Brain microvascular endothelial cell (primary cell): Measurements from ENCODE around the gene ABCG8.

Source experiments
- DNase-seq: peaks from one replicate; pipeline ENCODE4 v3.0.0-alpha.2; 2020
- H3K27ac ChIP-seq: fragments of 250-450 bp; sonication (Bioruptor Pico); 2 replicates; pipeline ENCODE4 v1.5.1; 2020; ENCODE audit warnings: mild to moderate bottlenecking, moderate library complexity
- H3K27me3 ChIP-seq: fragments of 250-450 bp; sonication (Bioruptor Pico); replicated peaks from 2 replicates; pipeline ENCODE4 v1.5.1; 2020; ENCODE audit warnings: mild to moderate bottlenecking
- H3K36me3 ChIP-seq: fragments of 250-450 bp; sonication (Bioruptor Pico); replicated peaks from 2 replicates; pipeline ENCODE4 v1.5.1; 2020; ENCODE audit warnings: mild to moderate bottlenecking
- H3K4me3 ChIP-seq: 2 replicates; pipeline ENCODE4 v1.5.1; 2011; ENCODE audit warnings: low read depth, mild to moderate bottlenecking, control low read depth, low read length, moderate library complexity
- in situ Hi-C: cut with HindIII; loops from 2 replicates; pipeline ENCODE4 v1.10.0; 2017; ENCODE audit warnings: low sequenced_read_pairs, low pct_ligation_motif_present
- TF ChIP-seq, protein P1 (sequence below): IDR thresholded peaks from 2 replicates; pipeline ENCODE4 v1.5.1; 2011; ENCODE audit warnings: low read depth, mild to moderate bottlenecking, moderate library complexity, low read length, control low read depth, inconsistent platforms; ENCODE audit errors: missing control alignments

Gene ABCG8

DNA sequence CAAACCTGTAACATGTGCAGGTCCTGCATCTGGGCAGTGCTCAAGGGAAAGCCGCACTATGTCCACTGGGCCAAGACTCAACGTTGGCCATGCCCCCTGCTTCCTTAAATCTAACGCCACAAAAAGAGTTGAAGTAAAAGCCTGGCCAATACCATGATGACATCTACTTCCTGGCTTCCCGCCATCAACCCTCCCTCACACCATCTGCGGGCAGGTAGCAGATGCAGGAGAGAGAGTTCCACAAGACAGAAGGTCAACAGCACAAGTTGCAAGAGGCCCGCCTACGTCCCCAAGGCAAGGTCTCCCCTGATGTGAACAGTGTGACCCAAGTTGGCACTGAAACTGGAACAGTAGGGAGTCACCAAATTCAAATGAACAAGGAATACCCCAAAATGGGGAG lies 48.4 kb downstream of the ABCG8 start:
- in situ Hi-C loops, result no loop called here

DNA sequence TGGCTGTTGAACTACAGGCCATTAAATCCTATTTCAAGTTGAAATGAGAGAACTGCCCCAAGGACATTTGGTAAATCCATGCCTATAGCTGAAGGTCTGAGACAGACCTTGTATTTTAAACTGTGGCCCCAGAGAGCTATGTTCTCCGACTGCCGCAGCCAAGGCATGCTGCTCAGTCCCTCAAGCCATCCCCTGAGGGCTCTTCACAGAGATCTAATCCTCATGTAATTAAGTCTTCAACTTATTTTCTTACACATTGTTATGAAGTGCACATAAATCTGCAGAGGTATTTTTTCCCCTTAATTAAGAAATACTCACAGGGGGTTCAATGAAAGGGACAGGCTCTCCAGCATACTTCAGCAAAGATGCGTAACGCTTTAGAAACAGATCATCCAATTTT lies 50.6 kb downstream of the ABCG8 start:
- Histone ChIP-seq H3K27me3 (no peaks in the 10 kb centered on the region), H3K27ac (no peak overlapping the region), H3K36me3 (peaks cover 44% of the 10 kb centered on the region), H3K4me3 (no peak overlapping the region)
- TF ChIP-seq, protein P1, sequence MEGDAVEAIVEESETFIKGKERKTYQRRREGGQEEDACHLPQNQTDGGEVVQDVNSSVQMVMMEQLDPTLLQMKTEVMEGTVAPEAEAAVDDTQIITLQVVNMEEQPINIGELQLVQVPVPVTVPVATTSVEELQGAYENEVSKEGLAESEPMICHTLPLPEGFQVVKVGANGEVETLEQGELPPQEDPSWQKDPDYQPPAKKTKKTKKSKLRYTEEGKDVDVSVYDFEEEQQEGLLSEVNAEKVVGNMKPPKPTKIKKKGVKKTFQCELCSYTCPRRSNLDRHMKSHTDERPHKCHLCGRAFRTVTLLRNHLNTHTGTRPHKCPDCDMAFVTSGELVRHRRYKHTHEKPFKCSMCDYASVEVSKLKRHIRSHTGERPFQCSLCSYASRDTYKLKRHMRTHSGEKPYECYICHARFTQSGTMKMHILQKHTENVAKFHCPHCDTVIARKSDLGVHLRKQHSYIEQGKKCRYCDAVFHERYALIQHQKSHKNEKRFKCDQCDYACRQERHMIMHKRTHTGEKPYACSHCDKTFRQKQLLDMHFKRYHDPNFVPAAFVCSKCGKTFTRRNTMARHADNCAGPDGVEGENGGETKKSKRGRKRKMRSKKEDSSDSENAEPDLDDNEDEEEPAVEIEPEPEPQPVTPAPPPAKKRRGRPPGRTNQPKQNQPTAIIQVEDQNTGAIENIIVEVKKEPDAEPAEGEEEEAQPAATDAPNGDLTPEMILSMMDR, result no peak
- DNase-seq, result no peak
- in situ Hi-C loops, result no loop called here

More for the DNA sequence above, 48.4 kb downstream of the ABCG8 start:
- Histone ChIP-seq H3K4me3 (no peak overlapping the region), H3K27ac (no peak overlapping the region), H3K36me3 (peaks cover 26% of the 10 kb centered on the region), H3K27me3 (no peaks in the 10 kb centered on the region)
- TF ChIP-seq, protein P1, result no peak
- no peak for DNase-seq

- H3K36me3 ChIP-seq, result peaks cover 44% of the 10 kb centered on the region
- no peak overlapping the region for H3K4me3 ChIP-seq
- TF ChIP-seq, protein P1, result no peak
- DNase-seq, result no peak
- in situ Hi-C loops, result no loop called here
- no peaks in the 10 kb centered on the region for H3K27me3 ChIP-seq
- no peak overlapping the region for H3K27ac ChIP-seq
Measured at GRCh38 chr2:43890855-43891254, 52.1 kb downstream of the ABCG8 start.

- Histone ChIP-seq H3K27me3 (no peaks in the 10 kb centered on the region), H3K36me3 (peaks cover 46% of the 10 kb centered on the region), H3K4me3 (no peak overlapping the region), H3K27ac (no peak overlapping the region)
- TF ChIP-seq, protein P1, result no peak
- in situ Hi-C loops, result no loop called here
- no peak for DNase-seq
Measured at GRCh38 chr2:43894743-43895142, 56.0 kb downstream of the ABCG8 start.

DNA sequence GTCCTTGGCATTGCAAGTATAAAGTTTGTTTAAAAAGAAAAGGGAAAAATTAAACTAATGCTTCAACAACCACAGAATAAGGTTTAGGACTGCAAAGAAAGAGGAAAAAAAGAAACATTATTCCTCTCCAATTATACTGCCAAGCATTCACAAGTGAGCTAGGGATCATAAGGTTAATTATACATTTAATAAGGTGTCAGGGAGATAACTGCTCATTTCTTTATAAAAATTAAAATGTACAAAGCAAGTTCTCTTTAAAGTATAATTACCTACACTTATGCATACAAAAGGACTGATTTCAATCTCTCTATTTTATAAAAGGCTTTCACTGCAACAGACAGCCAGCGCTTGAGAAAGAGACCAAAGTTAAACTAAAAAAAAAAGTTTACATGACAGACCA lies 58.1 kb downstream of the ABCG8 start:
- in situ Hi-C loops, result no loop called here
- H3K4me3 ChIP-seq, result no peak overlapping the region
- TF ChIP-seq, protein P1, result no peak
- H3K27me3 ChIP-seq, result no peaks in the 10 kb centered on the region
- peaks cover 46% of the 10 kb centered on the region for H3K36me3 ChIP-seq
- H3K27ac ChIP-seq, result no peak overlapping the region
- no peak for DNase-seq

DNA sequence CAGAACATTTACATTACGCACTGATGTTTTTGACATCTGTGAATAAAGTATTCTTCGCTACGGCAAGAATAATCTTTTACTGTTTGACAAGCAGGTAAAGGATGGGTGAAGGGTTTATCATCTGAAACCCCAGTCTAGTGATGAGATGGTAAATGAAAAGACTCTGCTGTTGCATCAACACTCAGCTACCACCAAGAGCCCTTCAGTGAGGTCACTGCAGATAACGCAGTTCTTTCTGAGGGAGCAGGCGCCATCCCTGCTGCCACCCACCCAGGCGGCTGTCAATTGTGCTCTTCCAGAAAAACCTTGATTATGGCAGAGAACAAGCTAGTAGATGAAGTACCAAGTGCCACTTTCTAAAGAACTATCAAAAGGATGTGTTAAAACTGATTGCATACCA lies 58.7 kb downstream of the ABCG8 start:
- no peak for DNase-seq
- in situ Hi-C loops, result no loop called here
- TF ChIP-seq, protein P1, result no peak
- H3K27me3 ChIP-seq, result no peaks in the 10 kb centered on the region
- H3K4me3 ChIP-seq, result no peak overlapping the region
- peaks cover 40% of the 10 kb centered on the region for H3K36me3 ChIP-seq
- no peak overlapping the region for H3K27ac ChIP-seq
